Measurements from ENCODE around the gene MLLT3.

GRCh38 chr9:20319641-20320337 lies 302.5 kb downstream of the MLLT3 start:
- TF ChIP-seq POLR2A (IDR thresholded peaks at IDR 0.05; ENCODE audit: low read length) (no peak), GATA1 (IDR thresholded peaks at IDR 0.05; ENCODE audit: low read depth, low read length) (no peak)

Measured in erythroblast (primary cell).